ENCODE results near the gene IRS1.

The IRS1 gene

GRCh38 chr2:226791056-226791486 lies 8.5 kb downstream of the IRS1 start:
- peaks cover 80% of the 10 kb centered on the region for H3K36me3 ChIP-seq (ENCODE audit: control insufficient read depth, insufficient read depth, low read length)
- no peaks in the 10 kb centered on the region for H3K9me3 ChIP-seq (ENCODE audit: control insufficient read depth, low read length)
- H3K4me1 ChIP-seq (ENCODE audit: control insufficient read depth, insufficient read depth, low read length, poor library complexity, severe bottlenecking): peaks cover 7% of the 10 kb centered on the region
- peak overlapping the region; percentile 85 for H3K4me3 ChIP-seq (ENCODE audit: extremely low read depth, insufficient read depth, low read length, poor library complexity, severe bottlenecking)
- H3K27ac ChIP-seq (ENCODE audit: low read depth, low read length, severe bottlenecking): peak overlapping the region; percentile 69
- 8 to 9% methylated on average over 21 of the region's 24 CpGs for WGBS, 2 experiments (ENCODE audit: insufficient coverage in 2 of 2)

GRCh38 chr2:226790431-226790830 lies 9.2 kb downstream of the IRS1 start:
- H3K9me3 ChIP-seq (ENCODE audit: control insufficient read depth, low read length): no peaks in the 10 kb centered on the region
- H3K4me1 ChIP-seq (ENCODE audit: control insufficient read depth, insufficient read depth, low read length, poor library complexity, severe bottlenecking): peaks cover 7% of the 10 kb centered on the region
- 85% methylated on average over 2 of the region's 2 CpGs; no CpG with 5 or more reads in 1 of the 2 experiments for WGBS, 2 experiments (ENCODE audit: insufficient coverage in 2 of 2)
- no peak overlapping the region for H3K4me3 ChIP-seq (ENCODE audit: extremely low read depth, insufficient read depth, low read length, poor library complexity, severe bottlenecking)
- peaks cover 79% of the 10 kb centered on the region for H3K36me3 ChIP-seq (ENCODE audit: control insufficient read depth, insufficient read depth, low read length)
- H3K27ac ChIP-seq (ENCODE audit: low read depth, low read length, severe bottlenecking): no peak overlapping the region

GRCh38 chr2:226790011-226790410 lies 9.6 kb downstream of the IRS1 start:
- peaks cover 79% of the 10 kb centered on the region for H3K36me3 ChIP-seq (ENCODE audit: control insufficient read depth, insufficient read depth, low read length)
- H3K9me3 ChIP-seq (ENCODE audit: control insufficient read depth, low read length): no peaks in the 10 kb centered on the region
- H3K4me3 ChIP-seq (ENCODE audit: extremely low read depth, insufficient read depth, low read length, poor library complexity, severe bottlenecking): no peak overlapping the region
- H3K27ac ChIP-seq (ENCODE audit: low read depth, low read length, severe bottlenecking): no peak overlapping the region
- peaks cover 2% of the 10 kb centered on the region for H3K4me1 ChIP-seq (ENCODE audit: control insufficient read depth, insufficient read depth, low read length, poor library complexity, severe bottlenecking)
- WGBS, 2 experiments (ENCODE audit: insufficient coverage in 2 of 2): 83 to 100% methylated on average over 1 of the region's 1 CpG

- WGBS, 2 experiments (ENCODE audit: insufficient coverage in 2 of 2): 76% methylated on average over 2 of the region's 3 CpGs; no CpG with 5 or more reads in 1 of the 2 experiments
- Histone ChIP-seq H3K4me3 (ENCODE audit: extremely low read depth, insufficient read depth, low read length, poor library complexity, severe bottlenecking) (no peak overlapping the region), H3K9me3 (ENCODE audit: control insufficient read depth, low read length) (no peaks in the 10 kb centered on the region), H3K4me1 (ENCODE audit: control insufficient read depth, insufficient read depth, low read length, poor library complexity, severe bottlenecking) (no peaks in the 10 kb centered on the region), H3K36me3 (ENCODE audit: control insufficient read depth, insufficient read depth, low read length) (peaks cover 78% of the 10 kb centered on the region), H3K27ac (ENCODE audit: low read depth, low read length, severe bottlenecking) (no peak overlapping the region)
These were observed 10.6 kb downstream of the IRS1 start for GRCh38 chr2:226788881-226789490.

- H3K36me3 ChIP-seq (ENCODE audit: control insufficient read depth, insufficient read depth, low read length): peaks cover 81% of the 10 kb centered on the region
These were observed 11.6 kb downstream of the IRS1 start for GRCh38 chr2:226788064-226788463.

GRCh38 chr2:226783885-226784284 lies 15.7 kb downstream of the IRS1 start:
- no peak overlapping the region for H3K27ac ChIP-seq (ENCODE audit: low read depth, low read length, severe bottlenecking)
- 67 to 100% methylated on average over 1 to 2 of the region's 2 CpGs for WGBS, 2 experiments (ENCODE audit: insufficient coverage in 2 of 2)
- H3K36me3 ChIP-seq (ENCODE audit: control insufficient read depth, insufficient read depth, low read length): peaks cover 79% of the 10 kb centered on the region

More at GRCh38 chr2:226788064-226788463, 11.6 kb downstream of the IRS1 start:
- no peak overlapping the region for H3K27ac ChIP-seq (ENCODE audit: low read depth, low read length, severe bottlenecking)
- H3K4me1 ChIP-seq (ENCODE audit: control insufficient read depth, insufficient read depth, low read length, poor library complexity, severe bottlenecking): no peaks in the 10 kb centered on the region
- H3K4me3 ChIP-seq (ENCODE audit: extremely low read depth, insufficient read depth, low read length, poor library complexity, severe bottlenecking): no peak overlapping the region
- H3K9me3 ChIP-seq (ENCODE audit: control insufficient read depth, low read length): no peaks in the 10 kb centered on the region

GRCh38 chr2:226782092-226782713 lies 17.4 kb downstream of the IRS1 start:
- Histone ChIP-seq H3K4me1 (ENCODE audit: control insufficient read depth, insufficient read depth, low read length, poor library complexity, severe bottlenecking) (peaks cover 5% of the 10 kb centered on the region), H3K4me3 (ENCODE audit: extremely low read depth, insufficient read depth, low read length, poor library complexity, severe bottlenecking) (no peak overlapping the region), H3K9me3 (ENCODE audit: control insufficient read depth, low read length) (no peaks in the 10 kb centered on the region), H3K27ac (ENCODE audit: low read depth, low read length, severe bottlenecking) (peak overlapping the region; percentile 1), H3K36me3 (ENCODE audit: control insufficient read depth, insufficient read depth, low read length) (peaks cover 79% of the 10 kb centered on the region)
- 100% methylated on average over 1 to 2 of the region's 5 CpGs for WGBS, 2 experiments (ENCODE audit: insufficient coverage in 2 of 2)

More at GRCh38 chr2:226783885-226784284, 15.7 kb downstream of the IRS1 start:
- H3K4me3 ChIP-seq (ENCODE audit: extremely low read depth, insufficient read depth, low read length, poor library complexity, severe bottlenecking): no peak overlapping the region
- peaks cover 5% of the 10 kb centered on the region for H3K4me1 ChIP-seq (ENCODE audit: control insufficient read depth, insufficient read depth, low read length, poor library complexity, severe bottlenecking)
- no peaks in the 10 kb centered on the region for H3K9me3 ChIP-seq (ENCODE audit: control insufficient read depth, low read length)

- WGBS, 2 experiments (ENCODE audit: insufficient coverage in 2 of 2): no CpG with 5 or more reads among the region's 1 CpG
- Histone ChIP-seq H3K9me3 (ENCODE audit: control insufficient read depth, low read length) (peaks cover 8% of the 10 kb centered on the region), H3K4me3 (ENCODE audit: extremely low read depth, insufficient read depth, low read length, poor library complexity, severe bottlenecking) (no peak overlapping the region), H3K4me1 (ENCODE audit: control insufficient read depth, insufficient read depth, low read length, poor library complexity, severe bottlenecking) (peaks cover 5% of the 10 kb centered on the region), H3K27ac (ENCODE audit: low read depth, low read length, severe bottlenecking) (no peak overlapping the region), H3K36me3 (ENCODE audit: control insufficient read depth, insufficient read depth, low read length) (peaks cover 78% of the 10 kb centered on the region)
These were observed 19.2 kb downstream of the IRS1 start for GRCh38 chr2:226780431-226780830.

- peaks cover 31% of the 10 kb centered on the region for H3K4me1 ChIP-seq (ENCODE audit: control insufficient read depth, insufficient read depth, low read length, poor library complexity, severe bottlenecking)
These were observed 22.0 kb downstream of the IRS1 start for GRCh38 chr2:226777611-226778010.

GRCh38 chr2:226776104-226776503 lies 23.5 kb downstream of the IRS1 start:
- 100% methylated on average over 3 of the region's 4 CpGs; no CpG with 5 or more reads in 1 of the 2 experiments for WGBS, 2 experiments (ENCODE audit: insufficient coverage in 2 of 2)
- Histone ChIP-seq H3K4me3 (ENCODE audit: extremely low read depth, insufficient read depth, low read length, poor library complexity, severe bottlenecking) (no peak overlapping the region), H3K27ac (ENCODE audit: low read depth, low read length, severe bottlenecking) (no peak overlapping the region), H3K9me3 (ENCODE audit: control insufficient read depth, low read length) (peaks cover 15% of the 10 kb centered on the region), H3K4me1 (ENCODE audit: control insufficient read depth, insufficient read depth, low read length, poor library complexity, severe bottlenecking) (peaks cover 37% of the 10 kb centered on the region), H3K36me3 (ENCODE audit: control insufficient read depth, insufficient read depth, low read length) (peaks cover 60% of the 10 kb centered on the region)

More at GRCh38 chr2:226777611-226778010, 22.0 kb downstream of the IRS1 start:
- Histone ChIP-seq H3K9me3 (ENCODE audit: control insufficient read depth, low read length) (peaks cover 15% of the 10 kb centered on the region), H3K36me3 (ENCODE audit: control insufficient read depth, insufficient read depth, low read length) (peaks cover 62% of the 10 kb centered on the region), H3K4me3 (ENCODE audit: extremely low read depth, insufficient read depth, low read length, poor library complexity, severe bottlenecking) (no peak overlapping the region), H3K27ac (ENCODE audit: low read depth, low read length, severe bottlenecking) (no peak overlapping the region)
- 75 to 100% methylated on average over 1 to 2 of the region's 4 CpGs for WGBS, 2 experiments (ENCODE audit: insufficient coverage in 2 of 2)

- Histone ChIP-seq H3K36me3 (ENCODE audit: control insufficient read depth, insufficient read depth, low read length) (peaks cover 63% of the 10 kb centered on the region), H3K4me1 (ENCODE audit: control insufficient read depth, insufficient read depth, low read length, poor library complexity, severe bottlenecking) (peaks cover 37% of the 10 kb centered on the region), H3K4me3 (ENCODE audit: extremely low read depth, insufficient read depth, low read length, poor library complexity, severe bottlenecking) (no peak overlapping the region), H3K27ac (ENCODE audit: low read depth, low read length, severe bottlenecking) (no peak overlapping the region), H3K9me3 (ENCODE audit: control insufficient read depth, low read length) (peaks cover 15% of the 10 kb centered on the region)
- WGBS, 2 experiments (ENCODE audit: insufficient coverage in 2 of 2): 94 to 98% methylated on average over 3 of the region's 3 CpGs
These were observed 24.5 kb downstream of the IRS1 start for GRCh38 chr2:226775032-226775509.
